Stimulated activated naive B cell treated with anti-CD40 and anti-IgM and Interleukin-4, amounts not matched to agents 10 μg/mL and 1 μg/mL and 100 μg/mL, for 72 hours (primary cell): Measurements from ENCODE around the gene DDX19B.
"Not testable (repeated sequence)": the region's sequence is repeated elsewhere in the genome, so short reads cannot be mapped to it uniquely, and the experiment has no call there.

Experiments used
- ATAC-seq, 2 donors: fragments of 150-1000 bp; cut with Tn5 transposase; replicated peaks; 2 replicates each; pipeline ENCODE4 v1.10.0; 2021; ENCODE audit warnings: moderate library complexity in 1 of 2
- DNase-seq: peaks from one replicate; pipeline ENCODE4 v3.0.0; 2021
- H3K27ac Mint-ChIP-seq: one replicate; pipeline ENCODE4 v1.8.0; 2022; ENCODE audit warnings: mild to moderate bottlenecking, mixed read lengths
- H3K27me3 Mint-ChIP-seq, 2 donors: one replicate each; pipeline ENCODE4 v1.8.0; 2022; ENCODE audit warnings: mixed read lengths in 2 of 2
- H3K36me3 Mint-ChIP-seq, 2 donors: one replicate each; pipeline ENCODE4 v1.8.0; 2022; ENCODE audit warnings: mixed read lengths in 2 of 2, mild to moderate bottlenecking in 1 of 2
- H3K4me1 Mint-ChIP-seq, 2 donors: one replicate each; pipeline ENCODE4 v1.8.0; 2022; ENCODE audit warnings: mixed read lengths in 2 of 2, mild to moderate bottlenecking in 1 of 2
- H3K4me3 Mint-ChIP-seq, 2 donors: one replicate each; pipeline ENCODE4 v1.8.0; 2022; ENCODE audit warnings: mild to moderate bottlenecking in 2 of 2, mixed read lengths in 2 of 2, moderate library complexity in 1 of 2
- H3K9me3 Mint-ChIP-seq, 2 donors: one replicate each; pipeline ENCODE4 v1.8.0; 2022; ENCODE audit warnings: mixed read lengths in 2 of 2, mild to moderate bottlenecking in 1 of 2

DDX19B gene

GRCh38 chr16:70259903-70260302, 39.1 kb upstream of the DDX19B start:
- not testable (repeated sequence) for H3K9me3 Mint-ChIP-seq, H3K27ac Mint-ChIP-seq, H3K4me3 Mint-ChIP-seq, DNase-seq, H3K4me1 Mint-ChIP-seq, ATAC-seq, H3K27me3 Mint-ChIP-seq
- peaks cover 40 to 49% of the 10 kb centered on the region in 2 donors for H3K36me3 Mint-ChIP-seq

- ATAC-seq = no peak
- DNase-seq = no peak
Observed at GRCh38 chr16:70267516-70267915, 31.5 kb upstream of the DDX19B start.

GRCh38 chr16:70267922-70268321, 31.1 kb upstream of the DDX19B start:
- not testable (repeated sequence) for H3K27me3 Mint-ChIP-seq, H3K4me3 Mint-ChIP-seq, H3K4me1 Mint-ChIP-seq, H3K27ac Mint-ChIP-seq, H3K9me3 Mint-ChIP-seq, ATAC-seq, DNase-seq
- peaks cover 41 to 48% of the 10 kb centered on the region in 2 donors for H3K36me3 Mint-ChIP-seq

More at GRCh38 chr16:70267516-70267915, 31.5 kb upstream of the DDX19B start:
- Mint-ChIP-seq H3K27ac (no peak overlapping the region), H3K36me3 (peaks cover 40 to 45% of the 10 kb centered on the region in 2 donors), H3K4me1 (no peaks in the 10 kb centered on the region), H3K9me3 (no peaks in the 10 kb centered on the region), H3K27me3 (no peaks in the 10 kb centered on the region), H3K4me3 (no peak overlapping the region)

- Mint-ChIP-seq H3K9me3 (no peaks in the 10 kb centered on the region), H3K4me3 (no peak overlapping the region), H3K27ac (no peak overlapping the region), H3K4me1 (no peaks in the 10 kb centered on the region), H3K36me3 (peaks cover 36 to 52% of the 10 kb centered on the region in 2 donors), H3K27me3 (no peaks in the 10 kb centered on the region)
- ATAC-seq = no peak
- no peak for DNase-seq
Observed at GRCh38 chr16:70269471-70269870, 29.5 kb upstream of the DDX19B start.

- Mint-ChIP-seq H3K27me3 (no peaks in the 10 kb centered on the region), H3K9me3 (no peaks in the 10 kb centered on the region), H3K4me1 (no peaks in the 10 kb centered on the region), H3K27ac (no peak overlapping the region), H3K4me3 (no peak overlapping the region), H3K36me3 (peaks cover 37 to 50% of the 10 kb centered on the region in 2 donors)
- DNase-seq (no peak), ATAC-seq (no peak)
Observed at GRCh38 chr16:70270176-70270575, 28.8 kb upstream of the DDX19B start.

- Mint-ChIP-seq H3K4me1 (no peaks in the 10 kb centered on the region), H3K27me3 (no peaks in the 10 kb centered on the region), H3K27ac (no peak overlapping the region), H3K36me3 (peaks cover 41 to 54% of the 10 kb centered on the region in 2 donors), H3K4me3 (no peak overlapping the region), H3K9me3 (no peaks in the 10 kb centered on the region)
- DNase-seq (no peak), ATAC-seq (no peak)
Observed at GRCh38 chr16:70271696-70272095, 27.3 kb upstream of the DDX19B start.

- no peak overlapping the region for H3K27ac Mint-ChIP-seq
- no peaks in the 10 kb centered on the region for H3K27me3 Mint-ChIP-seq
- ATAC-seq = no peak
- peaks cover 40 to 54% of the 10 kb centered on the region in 2 donors for H3K36me3 Mint-ChIP-seq
- H3K4me3 Mint-ChIP-seq = no peak overlapping the region
- no peaks in the 10 kb centered on the region for H3K4me1 Mint-ChIP-seq
- no peak for DNase-seq
- H3K9me3 Mint-ChIP-seq = no peaks in the 10 kb centered on the region
Observed at GRCh38 chr16:70276392-70276791, 22.6 kb upstream of the DDX19B start.

GRCh38 chr16:70287304-70287971, 11.5 kb upstream of the DDX19B start:
- Mint-ChIP-seq H3K4me1 (peaks cover 9 to 25% of the 10 kb centered on the region in 2 donors), H3K27ac (peak overlapping the region; percentile 51)

GRCh38 chr16:70289229-70290094, 9.5 kb upstream of the DDX19B start, which contains the start of gene AARS1:
Gene AARS1, minus strand, starts transcription at chr16:70289506. Its CDS starts 6,743 bp downstream, at chr16:70282763.
- DNase-seq (peak; percentile 95), ATAC-seq (peak; percentile 98 to 99)
- Mint-ChIP-seq H3K4me1 (peaks cover 9 to 12% of the 10 kb centered on the region in 2 donors), H3K27ac (peak within 1 kb of the TSS; percentile 99), H3K9me3 (no peaks in the 10 kb centered on the region), H3K27me3 (no peaks in the 10 kb centered on the region), H3K4me3 (peak within 1 kb of the TSS; percentile 93 to 98), H3K36me3 (peaks cover 5 to 14% of the 10 kb centered on the region in 2 donors)

More at GRCh38 chr16:70287304-70287971, 11.5 kb upstream of the DDX19B start:
- peak overlapping the region; percentile 57 to 59 for H3K4me3 Mint-ChIP-seq
- H3K27me3 Mint-ChIP-seq, H3K9me3 Mint-ChIP-seq, ATAC-seq, DNase-seq: not testable (repeated sequence)
- H3K36me3 Mint-ChIP-seq = peaks cover 16 to 22% of the 10 kb centered on the region in 2 donors

- Mint-ChIP-seq H3K4me3 (no peak overlapping the region), H3K27ac (no peak overlapping the region), H3K36me3 (peaks cover 5 to 8% of the 10 kb centered on the region in 2 donors), H3K4me1 (peaks cover 6 to 7% of the 10 kb centered on the region in 2 donors), H3K9me3 (no peaks in the 10 kb centered on the region), H3K27me3 (no peaks in the 10 kb centered on the region)
- ATAC-seq = no peak
- no peak for DNase-seq
Observed at GRCh38 chr16:70290949-70291519, 8.0 kb upstream of the DDX19B start.

GRCh38 chr16:70292148-70292547, 6.8 kb upstream of the DDX19B start:
- not testable (repeated sequence) for ATAC-seq, H3K27me3 Mint-ChIP-seq

GRCh38 chr16:70294385-70295025, 4.5 kb upstream of the DDX19B start:
- Mint-ChIP-seq H3K27me3 (no peaks in the 10 kb centered on the region), H3K27ac (no peak overlapping the region), H3K9me3 (no peaks in the 10 kb centered on the region), H3K36me3 (peaks cover 0 to under 1% of the 10 kb centered on the region in 2 donors), H3K4me1 (peaks cover 7 to 9% of the 10 kb centered on the region in 2 donors), H3K4me3 (no peak overlapping the region)
- no peak for DNase-seq
- ATAC-seq = no peak

More at GRCh38 chr16:70292148-70292547, 6.8 kb upstream of the DDX19B start:
- not testable (repeated sequence) for H3K4me3 Mint-ChIP-seq, H3K4me1 Mint-ChIP-seq, H3K27ac Mint-ChIP-seq, DNase-seq, H3K36me3 Mint-ChIP-seq, H3K9me3 Mint-ChIP-seq

GRCh38 chr16:70295634-70296033, 3.4 kb upstream of the DDX19B start:
- no peaks in the 10 kb centered on the region for H3K27me3 Mint-ChIP-seq
- no peak overlapping the region for H3K4me3 Mint-ChIP-seq
- peaks cover 3 to 4% of the 10 kb centered on the region in 2 donors for H3K36me3 Mint-ChIP-seq
- ATAC-seq (no peak), DNase-seq (no peak)
- H3K9me3 Mint-ChIP-seq = no peaks in the 10 kb centered on the region
- H3K27ac Mint-ChIP-seq = no peak overlapping the region
- H3K4me1 Mint-ChIP-seq = peaks cover 8 to 20% of the 10 kb centered on the region in 2 donors

GRCh38 chr16:70301121-70301520, 2.1 kb downstream of the DDX19B start:
- H3K4me1 Mint-ChIP-seq = peaks cover 19 to 44% of the 10 kb centered on the region in 2 donors
- peak overlapping the region in 1 of 2 donors; percentile 51 for H3K4me3 Mint-ChIP-seq
- peaks cover 6 to 10% of the 10 kb centered on the region in 2 donors for H3K9me3 Mint-ChIP-seq
- DNase-seq = no peak
- peaks cover 20 to 29% of the 10 kb centered on the region in 2 donors for H3K36me3 Mint-ChIP-seq
- ATAC-seq = no peak
- no peak overlapping the region for H3K27ac Mint-ChIP-seq
- H3K27me3 Mint-ChIP-seq = no peaks in the 10 kb centered on the region
